HCT116 (cell line): ENCODE data around the gene CCDC40. TPM values are rescaled to one million over a fixed set of nuclear protein-coding genes. Genes with fewer than 3 reads are reported as not detected.

ENCODE experiments used
- ATAC-seq: fragments of 200-7000 bp; cut with Tn5 transposase; 2 replicates; pipeline ENCODE4 v1.9.1; 2020; ENCODE audit warnings: mild to moderate bottlenecking, moderate library complexity
- BruUV-seq: library from RNA; stranded (reverse); fragments of 400-500 nt; replicated peaks from 2 replicates; lab custom pipeline; 2021; lab: Mats Ljungman, UMichigan
- CTCF ChIA-PET: fragments of 300-600 bp; sonication (Branson Sonifier 250); formaldehyde crosslinking; loops from one replicate; lab custom pipeline; 2021; ENCODE audit warnings: antibody characterized with exemption; lab: Charles Lee
- POLR2A ChIA-PET: fragments of 300-600, 350-600 bp; sonication (Branson Sonifier 250); formaldehyde crosslinking; loops from one replicate; lab custom pipeline; 2021; ENCODE audit warnings: antibody characterized with exemption; lab: Charles Lee
- RAD21 ChIA-PET, 2 experiments: fragments of 300-600 bp; sonication (Branson Sonifier 250); formaldehyde crosslinking; loops; one replicate each; lab custom pipeline; 2023; ENCODE audit warnings: low total read pairs in 2 of 2; ENCODE audit not compliant: uncharacterized antibody in 2 of 2, unreplicated experiment in 2 of 2, low non-redundant PET in 1 of 2; lab: Charles Lee
- DNase-seq: peaks from one replicate; pipeline ENCODE4 v3.0.0-alpha.2; 2010; ENCODE audit warnings: low read depth, low spot score
- H2AFZ ChIP-seq: fragments of 200-600 bp; shearing (Covaris generic), sonication (generic); 2 replicates; pipeline ENCODE4 v1.6.1; 2017; ENCODE audit warnings: low read depth, mixed run types, mixed read lengths, antibody characterized with exemption, low read length; ENCODE audit not compliant: poor library complexity, severe bottlenecking
- H3K27ac ChIP-seq: 2 replicates; pipeline ENCODE4 v1.5.1; 2012; ENCODE audit warnings: low read depth, low read length
- H3K27me3 ChIP-seq: fragments of 200-600 bp; sonication (generic); 2 replicates; pipeline ENCODE4 v1.6.1; 2016; ENCODE audit warnings: mixed run types, low read length, mixed read lengths; ENCODE audit not compliant: insufficient read depth
- H3K36me3 ChIP-seq, 2 experiments: fragments of 200-500 bp in 1 of 2; fragments of 200-600 bp in 1 of 2; sonication (Bioruptor generic) in 1 of 2; sonication (generic) in 1 of 2; 2 replicates each; pipeline versions ENCODE4 v1.5.1 to v1.6.1; 2014 to 2016; ENCODE audit warnings: low read length in 2 of 2, inconsistent platforms in 1 of 2, mixed read lengths in 1 of 2, mixed run types in 1 of 2; ENCODE audit not compliant: insufficient read depth in 2 of 2, control insufficient read depth in 1 of 2
- H3K4me1 ChIP-seq, 2 experiments: fragments of 200-600 bp in 1 of 2; sonication (generic) in 1 of 2; 2 replicates each; pipeline versions ENCODE4 v1.5.1 to v1.6.1; 2012 to 2017; ENCODE audit warnings: low read length in 2 of 2, inconsistent platforms in 1 of 2, mild to moderate bottlenecking in 1 of 2, mixed read lengths in 1 of 2, mixed run types in 1 of 2, moderate library complexity in 1 of 2; ENCODE audit not compliant: insufficient read depth in 2 of 2, control insufficient read depth in 1 of 2
- H3K4me2 ChIP-seq: fragments of 200-600 bp; sonication (generic); 2 replicates; pipeline ENCODE4 v1.6.1; 2017; ENCODE audit warnings: mixed run types, low read length, mixed read lengths
- H3K4me3 ChIP-seq, 2 experiments: fragments of 200-600 bp in 1 of 2; sonication (generic) in 1 of 2; replicated peaks in 1 of 2; 2 replicates each; pipeline ENCODE4 v1.5.1; 2011 to 2016; ENCODE audit warnings: low read length in 2 of 2, control low read depth in 1 of 2, low read depth in 1 of 2, mild to moderate bottlenecking in 1 of 2, mixed read lengths in 1 of 2, mixed run types in 1 of 2
- H3K79me2 ChIP-seq: fragments of 200-600 bp; sonication (generic); 2 replicates; pipeline ENCODE4 v1.6.1; 2017; ENCODE audit warnings: mild to moderate bottlenecking, mixed run types, low read length, moderate library complexity, mixed read lengths; ENCODE audit not compliant: insufficient read depth
- H3K9ac ChIP-seq: fragments of 200-600 bp; sonication (generic); 2 replicates; pipeline ENCODE4 v1.6.1; 2016; ENCODE audit warnings: low read length, mixed read lengths
- H3K9me2 ChIP-seq: fragments of 200-600 bp; sonication (generic), shearing (Covaris generic); 2 replicates; pipeline ENCODE4 v1.6.1; 2017; ENCODE audit warnings: mixed run types, mild to moderate bottlenecking, moderate library complexity; ENCODE audit not compliant: insufficient read depth
- H3K9me3 ChIP-seq, 2 experiments: fragments of 200-500 bp in 1 of 2; fragments of 200-600 bp in 1 of 2; sonication (Bioruptor generic) in 1 of 2; sonication (generic) in 1 of 2; 2 replicates each; pipeline ENCODE4 v1.6.1; 2014 to 2017; ENCODE audit warnings: low read length in 2 of 2, mixed read lengths in 2 of 2, inconsistent platforms in 1 of 2, low read depth in 1 of 2, mild to moderate bottlenecking in 1 of 2, mixed run types in 1 of 2, moderate library complexity in 1 of 2; ENCODE audit not compliant: control insufficient read depth in 1 of 2, insufficient read depth in 1 of 2
- H4K20me1 ChIP-seq: fragments of 200-600 bp; sonication (generic), shearing (Covaris generic); 2 replicates; pipeline ENCODE4 v1.6.1; 2017; ENCODE audit warnings: mixed run types, mild to moderate bottlenecking, moderate library complexity; ENCODE audit not compliant: insufficient read depth
- EGR1 ChIP-seq: IDR thresholded peaks from 2 replicates; pipeline ENCODE4 v1.6.1; 2012; ENCODE audit warnings: low read depth
- ELF1 ChIP-seq: IDR thresholded peaks from 2 replicates; pipeline ENCODE4 v1.6.1; 2012; ENCODE audit warnings: low read depth, borderline replicate concordance
- EZH2 ChIP-seq: fragments of 200-600 bp; sonication (generic); IDR thresholded peaks from 2 replicates; pipeline ENCODE4 v1.6.1; 2017; ENCODE audit warnings: antibody characterized with exemption, mixed run types
- EZH2phosphoT487 ChIP-seq: fragments of 200-600 bp; IDR thresholded peaks from 2 replicates; pipeline ENCODE4 v1.6.1; 2018; ENCODE audit warnings: antibody characterized with exemption, borderline replicate concordance
- JUND ChIP-seq: IDR thresholded peaks from 2 replicates; pipeline ENCODE4 v1.6.1; 2012
- SRF ChIP-seq: IDR thresholded peaks from 2 replicates; pipeline ENCODE4 v1.6.1; 2012; ENCODE audit warnings: low read depth
- TCF7L2 ChIP-seq: IDR thresholded peaks from 2 replicates; pipeline ENCODE4 v1.7.0; 2011; ENCODE audit warnings: borderline replicate concordance, inconsistent platforms; ENCODE audit not compliant: insufficient read depth, insufficient read length; ENCODE audit errors: extremely low read depth
- YY1 ChIP-seq: IDR thresholded peaks from 2 replicates; pipeline ENCODE4 v1.6.1; 2011; ENCODE audit warnings: low read length, low read depth, moderate library complexity, mild to moderate bottlenecking; ENCODE audit not compliant: insufficient replicate concordance; ENCODE audit errors: extremely low read depth
- intact Hi-C: fragments of 100-400 bp; cut with micrococcal nuclease; formaldehyde crosslinking; loops from 2 replicates; pipeline ENCODE4 v1.10.0; 2022
- total RNA-seq: library from RNA; stranded (reverse); gene quantifications from one replicate; pipeline ENCODE4 v1.2.1, GENCODE V29; 2021; ENCODE audit not compliant: unreplicated experiment

Gene CCDC40
- total RNA-seq, 1 experiment from 2014 or later = 10.3 TPM

GRCh38 chr17:80068301-80069222 is 32.1 kb downstream of the CCDC40 start:
- CTCF ChIA-PET = interaction anchor here (1.2 kb wide), 1 partner anchor 60 kb away, joined by 3 read pairs; no protein-coding TSS in a partner anchor

GRCh38 chr17:80070375-80071115 is 34.1 kb downstream of the CCDC40 start:
- Histone ChIP-seq H3K27me3 (no peaks in the 10 kb centered on the region), H3K27ac (no peak overlapping the region), H3K36me3 (no peaks in the 10 kb centered on the region), H3K4me3 (no peak overlapping the region), H4K20me1 (no peaks in the 10 kb centered on the region), H3K4me1 (no peaks in the 10 kb centered on the region; a peak in 1 of 4 replicates), H3K9me2 (no peaks in the 10 kb centered on the region), H3K9ac (no peak overlapping the region), H3K4me2 (no peak overlapping the region), H3K79me2 (no peaks in the 10 kb centered on the region)
- intact Hi-C loops = no loop called here
- ATAC-seq = no peak
- POLR2A ChIA-PET = no interaction called here
- RAD21 ChIA-PET = no interaction called here
- CTCF ChIA-PET = no interaction called here
- BruUV-seq = no TSS peak
- TF ChIP-seq EGR1 (no peak), JUND (no peak), EZH2phosphoT487 (no peak)
- TF ChIP-seq, all 23 proteins: peak for 0
- Histone ChIP-seq H2AFZ (no peak overlapping the region), H3K9me3 (no peaks in the 10 kb centered on the region)
- DNase-seq = no peak

More at GRCh38 chr17:80068301-80069222, 32.1 kb downstream of the CCDC40 start:
- no peak overlapping the region for H3K9ac ChIP-seq
- no peak for DNase-seq
- H3K36me3 ChIP-seq = no peaks in the 10 kb centered on the region
- RAD21 ChIA-PET = no interaction called here
- no peak overlapping the region for H3K27ac ChIP-seq
- no TSS peak for BruUV-seq
- no peaks in the 10 kb centered on the region for H4K20me1 ChIP-seq
- peaks cover 10 to 13% of the 10 kb centered on the region in 2 experiments for H3K4me1 ChIP-seq
- no peaks in the 10 kb centered on the region for H3K27me3 ChIP-seq
- no peak overlapping the region for H2AFZ ChIP-seq
- ATAC-seq = no peak
- TF ChIP-seq SRF (no peak), EZH2 (no peak), YY1 (no peak), TCF7L2 (no peak), ELF1 (no peak)
- H3K9me2 ChIP-seq = no peaks in the 10 kb centered on the region
- no peak overlapping the region for H3K4me2 ChIP-seq
- H3K79me2 ChIP-seq = no peaks in the 10 kb centered on the region
- H3K4me3 ChIP-seq = no peak overlapping the region
- H3K9me3 ChIP-seq = no peaks in the 10 kb centered on the region
- intact Hi-C loops = no loop called here
- POLR2A ChIA-PET = interaction anchor here (0.6 kb wide), 1 partner anchor 19 kb away, joined by 3 read pairs; no protein-coding TSS in a partner anchor
